Pancreas (tissue), 10 donors: ENCODE data around the gene APOBEC3G. TPM values are rescaled to one million over a fixed set of nuclear protein-coding genes. Genes with fewer than 3 reads are reported as not detected.

Experiments
- ATAC-seq, 4 donors: fragments of 200-7000 bp; cut with Tn5 transposase; one replicate each; pipeline versions ENCODE4 v1.8.0 to v1.9.1; 2020; ENCODE audit warnings: mild to moderate bottlenecking in 4 of 4, moderate library complexity in 4 of 4
- DNase-seq, 6 donors: peaks; one replicate each; pipeline ENCODE4 v3.0.0-alpha.2; 2020
- FAIRE-seq: peaks from 2 replicates; lab custom pipeline; 2012; peaks lifted over from hg19 to GRCh38; lab: Jason Lieb, UNC
- H3K27ac ChIP-seq, 4 donors: fragments of 200-600 bp; sonication (generic); 1 replicate in 3 of 4; 2 replicates in 1 of 4; pipeline versions ENCODE4 v1.5.0 to v1.8.0; 2020
- H3K27me3 ChIP-seq, 4 donors: fragments of 200-600 bp; one replicate each; pipeline ENCODE4 v1.8.0; 2021
- H3K36me3 ChIP-seq, 3 donors: fragments of 200-600 bp; sonication (generic) in 1 of 3; one replicate each; pipeline versions ENCODE4 v1.5.0 to v1.8.0; 2020 to 2021
- H3K4me1 ChIP-seq, 3 donors: fragments of 200-600 bp; one replicate each; pipeline ENCODE4 v1.8.0; 2021
- H3K4me3 ChIP-seq, 4 donors: fragments of 200-600 bp; sonication (generic) in 2 of 4; one replicate each; pipeline versions ENCODE4 v1.5.0 to v1.8.0; 2020 to 2021
- H3K9me3 ChIP-seq, 4 donors: fragments of 200-600 bp; one replicate each; pipeline ENCODE4 v1.8.0; 2021
- WGBS, 2 donors: extraction: QIAGEN DNeasy Blood & Tissue Kit; methylation state at CpG; one replicate each; pipeline ENCODE4 v1.1.7; 2013; 5-methylcytosine and 5-hydroxymethylcytosine counted together
- intact Hi-C, 3 donors: fragments of 100-400 bp; cut with DNase I; formaldehyde crosslinking; loops; one replicate each; pipeline versions ENCODE4 v1.11.1 to v1.14.2; 2022
- polyA plus RNA-seq, 2 donors: library from polyadenylated mRNA; stranded (reverse); fragments of 200-250 nt; gene quantifications; one replicate each; pipeline ENCODE4 v1.2.3, GENCODE V29; 2013
- total RNA-seq, 6 donors: library from RNA; stranded (reverse); fragmentation: NEBNext Ultra II Directional in 4 of 6; extraction: Animal tissue kit (Norgen Biotek cat#: 25700) in 4 of 6; gene quantifications; one replicate each; pipeline versions ENCODE4 v1.2.1 to v1.2.4, GENCODE V29; 2021 to 2023
- TF ChIP-seq, protein P1 (sequence below), 4 donors: fragments of 200-600 bp; sonication (generic) in 3 of 4; IDR thresholded peaks; one replicate each; pipeline versions ENCODE4 v1.5.0 to v1.8.0; 2021; ENCODE audit warnings: antibody characterized with exemption in 4 of 4
- donor health status: healthy with polysubstance abuse.
- donor health status: DM: no; HTN: no; CAD: no; lungs with moderate emphysema.
- donor health status: DM: no; HTN: no; CAD: no.
- donor health status: control.
- donor health status: control.
- donor health status: Bipolar disorder and iron deficiency.
- donor health status: DM: yes; HTN: yes; CAD: no.
- donor health status: DM: no; HTN: no; CAD: no.
- donor health status: DM: no; HTN: no; CAD: no.
- donor health status: DM: yes; HTN: yes; CAD: no.

Gene APOBEC3G
- total and polyA plus RNA-seq, 8 donors = 0.94 to 5.3 (median 2.8) TPM

- Histone ChIP-seq H3K4me1 (no peaks in the 10 kb centered on the region), H3K27me3 (no peaks in the 10 kb centered on the region), H3K27ac (no peak overlapping the region), H3K9me3 (no peaks in the 10 kb centered on the region), H3K36me3 (peaks cover 0 to 5% (median 0%) of the 10 kb centered on the region in 3 donors), H3K4me3 (no peak overlapping the region)
- peak in 1 of 6 donors; percentile 5 for DNase-seq
- intact Hi-C loops = no loop called here
- no peak for FAIRE-seq
- no peak for ATAC-seq
- TF ChIP-seq, protein P1, sequence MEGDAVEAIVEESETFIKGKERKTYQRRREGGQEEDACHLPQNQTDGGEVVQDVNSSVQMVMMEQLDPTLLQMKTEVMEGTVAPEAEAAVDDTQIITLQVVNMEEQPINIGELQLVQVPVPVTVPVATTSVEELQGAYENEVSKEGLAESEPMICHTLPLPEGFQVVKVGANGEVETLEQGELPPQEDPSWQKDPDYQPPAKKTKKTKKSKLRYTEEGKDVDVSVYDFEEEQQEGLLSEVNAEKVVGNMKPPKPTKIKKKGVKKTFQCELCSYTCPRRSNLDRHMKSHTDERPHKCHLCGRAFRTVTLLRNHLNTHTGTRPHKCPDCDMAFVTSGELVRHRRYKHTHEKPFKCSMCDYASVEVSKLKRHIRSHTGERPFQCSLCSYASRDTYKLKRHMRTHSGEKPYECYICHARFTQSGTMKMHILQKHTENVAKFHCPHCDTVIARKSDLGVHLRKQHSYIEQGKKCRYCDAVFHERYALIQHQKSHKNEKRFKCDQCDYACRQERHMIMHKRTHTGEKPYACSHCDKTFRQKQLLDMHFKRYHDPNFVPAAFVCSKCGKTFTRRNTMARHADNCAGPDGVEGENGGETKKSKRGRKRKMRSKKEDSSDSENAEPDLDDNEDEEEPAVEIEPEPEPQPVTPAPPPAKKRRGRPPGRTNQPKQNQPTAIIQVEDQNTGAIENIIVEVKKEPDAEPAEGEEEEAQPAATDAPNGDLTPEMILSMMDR (IDR thresholded peaks at IDR 0.05) = no peak
- 88 to 91% methylated on average over 8 of the region's 8 CpGs for WGBS, 2 donors
These were observed 53.2 kb downstream of the APOBEC3G start for GRCh38 chr22:39130152-39130704.

GRCh38 chr22:39130892-39131855, 54.1 kb downstream of the APOBEC3G start:
- no peaks in the 10 kb centered on the region for H3K9me3 ChIP-seq
- intact Hi-C loops = no loop called here
- ATAC-seq = peak in 1 of 4 donors; percentile 62
- H3K4me3 ChIP-seq = no peak overlapping the region
- DNase-seq = peak in 3 of 6 donors; percentile 12 to 41 (median 34)
- WGBS, 2 donors = 74 to 78% methylated on average over 24 of the region's 24 CpGs
- TF ChIP-seq, protein P1 (IDR thresholded peaks at IDR 0.05) = no peak
- no peaks in the 10 kb centered on the region for H3K4me1 ChIP-seq
- H3K36me3 ChIP-seq = peaks cover 0 to 5% (median 0%) of the 10 kb centered on the region in 3 donors
- H3K27ac ChIP-seq = no peak overlapping the region
- no peaks in the 10 kb centered on the region for H3K27me3 ChIP-seq
- FAIRE-seq = no peak

- no peak for ATAC-seq
- no peak overlapping the region for H3K4me3 ChIP-seq
- H3K27ac ChIP-seq = no peak overlapping the region
- no peaks in the 10 kb centered on the region for H3K4me1 ChIP-seq
- WGBS, 2 donors = 84 to 92% methylated on average over 6 of the region's 6 CpGs
- H3K9me3 ChIP-seq = no peaks in the 10 kb centered on the region
- intact Hi-C loops = no loop called here
- TF ChIP-seq, protein P1 (IDR thresholded peaks at IDR 0.05) = no peak
- H3K27me3 ChIP-seq = no peaks in the 10 kb centered on the region
- DNase-seq = peak in 1 of 6 donors; percentile 9
- H3K36me3 ChIP-seq = peaks cover 0 to 5% (median 0%) of the 10 kb centered on the region in 3 donors
- FAIRE-seq = no peak
These were observed 55.2 kb downstream of the APOBEC3G start for GRCh38 chr22:39132281-39132680.

DNA sequence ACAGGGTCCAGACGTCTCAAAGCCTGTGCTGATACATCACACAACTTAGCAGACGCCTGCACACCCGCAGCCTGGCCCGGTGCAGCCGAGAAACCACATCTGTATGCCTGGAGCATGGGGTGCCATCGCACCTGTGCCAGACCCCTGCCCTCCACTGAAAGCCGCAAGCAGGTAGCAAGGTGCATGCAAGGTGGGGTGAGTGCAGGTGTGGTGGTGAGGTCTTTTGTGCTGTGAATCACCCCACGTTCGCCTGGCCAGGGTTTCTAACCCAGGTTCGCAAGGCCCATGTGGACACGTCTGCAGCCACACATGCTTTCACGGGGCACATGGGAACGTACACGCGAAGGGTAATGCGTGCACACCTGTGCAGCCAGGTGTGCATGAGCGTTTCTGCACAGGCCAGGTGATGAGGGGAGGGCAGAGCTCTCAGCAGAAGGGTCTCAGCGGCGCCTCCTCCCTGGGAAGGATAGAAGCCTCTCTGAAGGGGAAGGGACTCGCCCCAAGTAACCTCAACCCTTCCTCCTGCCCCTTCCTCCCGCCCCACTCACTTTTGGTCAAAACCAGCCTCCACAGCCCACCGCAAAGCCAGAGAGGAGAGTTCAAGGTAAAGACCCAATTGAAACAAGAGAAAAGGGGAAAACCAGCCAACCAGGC, 55.9 kb downstream of the APOBEC3G start:
- 93 to 95% methylated on average over 22 of the region's 22 CpGs for WGBS, 2 donors
- TF ChIP-seq, protein P1 (IDR thresholded peaks at IDR 0.05) = no peak
- ATAC-seq = no peak
- Histone ChIP-seq H3K27me3 (no peaks in the 10 kb centered on the region), H3K9me3 (no peaks in the 10 kb centered on the region), H3K36me3 (peaks cover 0 to 5% (median 0%) of the 10 kb centered on the region in 3 donors), H3K4me1 (no peaks in the 10 kb centered on the region), H3K4me3 (no peak overlapping the region), H3K27ac (no peak overlapping the region)
- intact Hi-C loops = no loop called here
- DNase-seq = peak in 2 of 6 donors; percentile 17 to 37
- FAIRE-seq = no peak
